Measurements from ENCODE around the gene PPP4R3A. TPM values are rescaled to one million over a fixed set of nuclear protein-coding genes. Genes with fewer than 3 reads are reported as not detected.

Gene PPP4R3A
- total RNA-seq, 4 donors from 2014 or later, result 79.4 to 132 (median 100) TPM

- Histone ChIP-seq H3K27me3 (no peaks in the 10 kb centered on the region), H3K27ac (peak overlapping the region; percentile 19), H3K36me3 (no peaks in the 10 kb centered on the region), H3K4me3 (peak overlapping the region; percentile 65), H3K9me3 (no peaks in the 10 kb centered on the region), H3K4me1 (peaks cover 35% of the 10 kb centered on the region)
- no peak for TF ChIP-seq EP300 (IDR thresholded peaks at IDR 0.05)
- no peak for TF ChIP-seq POLR2A (IDR thresholded peaks at IDR 0.05)
- TF ChIP-seq, protein P1, sequence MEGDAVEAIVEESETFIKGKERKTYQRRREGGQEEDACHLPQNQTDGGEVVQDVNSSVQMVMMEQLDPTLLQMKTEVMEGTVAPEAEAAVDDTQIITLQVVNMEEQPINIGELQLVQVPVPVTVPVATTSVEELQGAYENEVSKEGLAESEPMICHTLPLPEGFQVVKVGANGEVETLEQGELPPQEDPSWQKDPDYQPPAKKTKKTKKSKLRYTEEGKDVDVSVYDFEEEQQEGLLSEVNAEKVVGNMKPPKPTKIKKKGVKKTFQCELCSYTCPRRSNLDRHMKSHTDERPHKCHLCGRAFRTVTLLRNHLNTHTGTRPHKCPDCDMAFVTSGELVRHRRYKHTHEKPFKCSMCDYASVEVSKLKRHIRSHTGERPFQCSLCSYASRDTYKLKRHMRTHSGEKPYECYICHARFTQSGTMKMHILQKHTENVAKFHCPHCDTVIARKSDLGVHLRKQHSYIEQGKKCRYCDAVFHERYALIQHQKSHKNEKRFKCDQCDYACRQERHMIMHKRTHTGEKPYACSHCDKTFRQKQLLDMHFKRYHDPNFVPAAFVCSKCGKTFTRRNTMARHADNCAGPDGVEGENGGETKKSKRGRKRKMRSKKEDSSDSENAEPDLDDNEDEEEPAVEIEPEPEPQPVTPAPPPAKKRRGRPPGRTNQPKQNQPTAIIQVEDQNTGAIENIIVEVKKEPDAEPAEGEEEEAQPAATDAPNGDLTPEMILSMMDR (IDR thresholded peaks at IDR 0.05), result no peak
- TF ChIP-seq POLR2AphosphoS5 (IDR thresholded peaks at IDR 0.05), result no peak
- no peak for DNase-seq (ENCODE audit: low spot score in 2 of 2)
- 43% methylated on average over 18 of the region's 18 CpGs for WGBS
Observed at GRCh38 chr14:91415794-91416743, 94.0 kb downstream of the PPP4R3A start.

GRCh38 chr14:91414475-91414833, 95.7 kb downstream of the PPP4R3A start:
- no peak overlapping the region for H3K27ac ChIP-seq

DNA sequence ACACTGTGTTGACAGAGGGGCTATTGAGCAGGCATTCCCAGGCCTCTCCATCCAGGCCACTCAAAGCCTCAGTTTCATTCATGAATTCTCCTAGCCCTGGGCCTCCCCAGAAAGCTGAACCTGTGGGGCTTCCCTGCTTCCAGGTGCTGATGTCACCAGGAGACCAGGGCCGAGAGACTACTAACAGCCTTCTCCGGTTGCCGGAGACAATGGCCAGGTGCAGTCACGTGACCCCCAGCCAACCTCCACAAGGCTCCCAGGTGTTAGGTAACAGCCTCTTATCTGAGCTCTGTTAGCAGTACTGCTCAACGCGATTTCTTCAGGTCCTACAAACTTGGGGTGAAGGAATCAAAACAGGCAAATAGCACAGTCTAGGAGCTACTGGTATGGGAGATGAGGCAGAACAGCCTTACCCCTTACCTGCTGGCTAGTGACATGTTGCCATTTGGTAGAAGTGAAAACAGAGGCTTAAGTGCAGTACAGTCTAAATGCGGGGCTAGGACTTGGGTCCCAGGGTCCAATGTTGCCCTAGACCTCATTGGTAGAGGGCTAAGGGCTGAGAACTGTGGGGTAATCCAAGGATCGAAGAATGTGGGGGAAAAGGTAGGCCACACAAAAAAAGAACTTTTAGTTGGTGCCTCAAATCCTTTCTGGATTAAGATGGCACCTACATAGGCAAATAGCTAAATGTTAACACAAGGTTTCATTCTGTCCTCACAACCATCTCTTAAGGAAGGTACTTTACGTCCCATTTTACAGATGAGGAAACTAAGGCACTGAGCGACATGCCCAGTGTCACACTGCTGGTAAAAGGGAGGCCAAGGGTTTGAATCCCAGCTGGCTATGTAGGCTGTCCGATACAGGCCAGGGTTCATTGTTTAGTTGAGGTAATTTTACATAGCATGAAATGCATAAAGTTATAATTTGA, 96.3 kb downstream of the PPP4R3A start:
- Histone ChIP-seq H3K4me3 (no peak overlapping the region), H3K27me3 (no peaks in the 10 kb centered on the region), H3K36me3 (no peaks in the 10 kb centered on the region), H3K4me1 (peaks cover 33% of the 10 kb centered on the region), H3K27ac (no peak overlapping the region), H3K9me3 (no peaks in the 10 kb centered on the region)
- DNase-seq (ENCODE audit: low spot score in 2 of 2), result no peak
- 86% methylated on average over 10 of the region's 11 CpGs for WGBS
- no peak for TF ChIP-seq POLR2AphosphoS5 (IDR thresholded peaks at IDR 0.05)
- TF ChIP-seq POLR2A (IDR thresholded peaks at IDR 0.05), result no peak
- TF ChIP-seq, protein P1 (IDR thresholded peaks at IDR 0.05), result no peak
- no peak for TF ChIP-seq EP300 (IDR thresholded peaks at IDR 0.05)

More at GRCh38 chr14:91414475-91414833, 95.7 kb downstream of the PPP4R3A start:
- H3K9me3 ChIP-seq, result no peaks in the 10 kb centered on the region
- TF ChIP-seq EP300 (IDR thresholded peaks at IDR 0.05), result no peak
- no peak for TF ChIP-seq POLR2AphosphoS5 (IDR thresholded peaks at IDR 0.05)
- TF ChIP-seq, protein P1 (IDR thresholded peaks at IDR 0.05), result no peak
- no peak for TF ChIP-seq POLR2A (IDR thresholded peaks at IDR 0.05)
- no peaks in the 10 kb centered on the region for H3K36me3 ChIP-seq
- H3K4me1 ChIP-seq, result peaks cover 35% of the 10 kb centered on the region
- no peaks in the 10 kb centered on the region for H3K27me3 ChIP-seq
- no peak overlapping the region for H3K4me3 ChIP-seq
- no peak for DNase-seq (ENCODE audit: low spot score in 2 of 2)
- WGBS, result 79% methylated on average over 3 of the region's 3 CpGs

GRCh38 chr14:91412939-91413338, 97.2 kb downstream of the PPP4R3A start:
- no peaks in the 10 kb centered on the region for H3K36me3 ChIP-seq
- no peaks in the 10 kb centered on the region for H3K27me3 ChIP-seq
- TF ChIP-seq POLR2AphosphoS5 (IDR thresholded peaks at IDR 0.05) (no peak), EP300 (IDR thresholded peaks at IDR 0.05) (no peak), POLR2A (IDR thresholded peaks at IDR 0.05) (no peak)
- TF ChIP-seq, protein P1 (IDR thresholded peaks at IDR 0.05), result no peak
- no peaks in the 10 kb centered on the region for H3K9me3 ChIP-seq
- no peak for DNase-seq (ENCODE audit: low spot score in 2 of 2)
- H3K4me1 ChIP-seq, result peaks cover 24% of the 10 kb centered on the region
- no peak overlapping the region for H3K4me3 ChIP-seq
- H3K27ac ChIP-seq, result no peak overlapping the region
- 86% methylated on average over 5 of the region's 5 CpGs for WGBS
